ENCODE data around the gene RALBP1.

GRCh38 chr18:9552191-9552590 is 76.9 kb downstream of the RALBP1 start:
- TF ChIP-seq CTCF (IDR thresholded peaks at IDR 0.05) (no peak), POLR2A (IDR thresholded peaks at IDR 0.05) (no peak)
